Type B pancreatic cell (in vitro differentiated cells): Measurements from ENCODE around the gene AP3D1. TPM values are rescaled to one million over a fixed set of nuclear protein-coding genes. Genes with fewer than 3 reads are reported as not detected.
"Not testable (repeated sequence)": the region's sequence is repeated elsewhere in the genome, so short reads cannot be mapped to it uniquely, and the experiment has no call there.

Source experiments
- DNase-seq: peaks from one replicate; pipeline ENCODE4 v3.0.0; 2021; ENCODE audit warnings: mixed read lengths; ENCODE audit not compliant: unreplicated experiment; ENCODE audit errors: extremely low spot score
- H3K27ac Mint-ChIP-seq: 2 replicates; pipeline ENCODE4 v1.8.0; 2021; ENCODE audit warnings: mild to moderate bottlenecking, mixed read lengths
- H3K27me3 Mint-ChIP-seq: 2 replicates; pipeline ENCODE4 v1.8.0; 2021; ENCODE audit warnings: mixed read lengths
- H3K36me3 Mint-ChIP-seq: 2 replicates; pipeline ENCODE4 v1.8.0; 2021; ENCODE audit warnings: mixed read lengths
- H3K4me1 Mint-ChIP-seq: one replicate; pipeline ENCODE4 v1.8.0; 2021; ENCODE audit warnings: mixed read lengths; ENCODE audit not compliant: unreplicated experiment
- H3K4me3 Mint-ChIP-seq: 2 replicates; pipeline ENCODE4 v1.8.0; 2021; ENCODE audit warnings: mild to moderate bottlenecking, mixed read lengths
- H3K9me3 Mint-ChIP-seq: 2 replicates; pipeline ENCODE4 v1.8.0; 2021; ENCODE audit warnings: mixed read lengths
- total RNA-seq: library from RNA; stranded (reverse); gene quantifications from 2 replicates; pipeline ENCODE4 v1.2.1, GENCODE V29; 2021; ENCODE audit warnings: low replicate concordance
- TF ChIP-seq, protein P1 (sequence below): fragments of 200-600 bp; sonication (generic); conservative IDR thresholded peaks from 2 replicates; pipeline ENCODE4 v1.5.0; 2021; ENCODE audit warnings: antibody characterized with exemption, mild to moderate bottlenecking

The AP3D1 gene
- total RNA-seq, 1 donor from 2014 or later: 127 TPM

DNA sequence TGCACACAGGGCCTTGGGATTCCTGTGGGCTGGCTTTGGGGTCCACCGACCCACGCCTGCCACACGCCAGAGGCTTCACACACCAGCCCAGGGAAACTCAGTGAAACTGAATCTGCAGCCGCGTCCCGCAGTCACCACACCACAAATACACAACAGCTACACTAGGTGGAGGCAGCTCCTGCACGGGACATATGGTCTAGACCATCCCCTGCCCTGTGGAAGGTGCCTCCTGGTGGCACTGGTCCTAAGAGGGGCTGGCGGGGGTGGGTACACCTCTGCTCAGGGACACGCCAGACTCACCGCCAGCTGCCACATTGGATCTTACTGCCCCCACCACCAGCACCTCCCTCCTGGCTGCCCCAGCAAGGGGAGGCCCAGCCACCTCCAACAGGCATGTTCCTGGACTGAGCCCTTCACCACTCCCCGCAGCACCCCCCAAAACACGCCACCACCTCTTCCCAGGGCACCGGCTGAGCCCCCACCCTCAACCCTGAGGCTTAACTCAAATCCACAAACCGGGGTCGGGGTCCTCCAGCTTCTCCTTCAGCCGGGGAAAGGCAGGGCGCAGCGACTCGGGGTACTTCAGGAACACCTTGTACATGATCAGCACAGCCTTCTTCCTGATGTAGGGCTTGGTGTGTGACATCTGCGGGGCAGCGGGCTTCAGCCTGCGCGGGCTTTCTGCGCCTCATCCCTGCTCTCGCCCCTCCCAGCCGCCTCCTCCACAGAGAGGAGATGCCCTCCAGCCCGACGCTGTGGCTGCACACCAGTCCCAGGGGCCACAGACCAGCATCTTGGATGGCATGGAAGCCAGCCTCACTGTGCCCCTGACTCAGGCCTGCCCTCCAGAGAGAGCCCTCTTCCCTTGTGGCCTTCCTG lies 21.2 kb downstream of the AP3D1 start:
- Mint-ChIP-seq H3K36me3 (peaks cover 4% of the 10 kb centered on the region), H3K27ac (no peak overlapping the region), H3K4me1 (no peaks in the 10 kb centered on the region), H3K4me3 (no peak overlapping the region), H3K27me3 (no peaks in the 10 kb centered on the region), H3K9me3 (no peaks in the 10 kb centered on the region)
- no peak for DNase-seq
- TF ChIP-seq, protein P1, sequence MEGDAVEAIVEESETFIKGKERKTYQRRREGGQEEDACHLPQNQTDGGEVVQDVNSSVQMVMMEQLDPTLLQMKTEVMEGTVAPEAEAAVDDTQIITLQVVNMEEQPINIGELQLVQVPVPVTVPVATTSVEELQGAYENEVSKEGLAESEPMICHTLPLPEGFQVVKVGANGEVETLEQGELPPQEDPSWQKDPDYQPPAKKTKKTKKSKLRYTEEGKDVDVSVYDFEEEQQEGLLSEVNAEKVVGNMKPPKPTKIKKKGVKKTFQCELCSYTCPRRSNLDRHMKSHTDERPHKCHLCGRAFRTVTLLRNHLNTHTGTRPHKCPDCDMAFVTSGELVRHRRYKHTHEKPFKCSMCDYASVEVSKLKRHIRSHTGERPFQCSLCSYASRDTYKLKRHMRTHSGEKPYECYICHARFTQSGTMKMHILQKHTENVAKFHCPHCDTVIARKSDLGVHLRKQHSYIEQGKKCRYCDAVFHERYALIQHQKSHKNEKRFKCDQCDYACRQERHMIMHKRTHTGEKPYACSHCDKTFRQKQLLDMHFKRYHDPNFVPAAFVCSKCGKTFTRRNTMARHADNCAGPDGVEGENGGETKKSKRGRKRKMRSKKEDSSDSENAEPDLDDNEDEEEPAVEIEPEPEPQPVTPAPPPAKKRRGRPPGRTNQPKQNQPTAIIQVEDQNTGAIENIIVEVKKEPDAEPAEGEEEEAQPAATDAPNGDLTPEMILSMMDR: no peak

DNA sequence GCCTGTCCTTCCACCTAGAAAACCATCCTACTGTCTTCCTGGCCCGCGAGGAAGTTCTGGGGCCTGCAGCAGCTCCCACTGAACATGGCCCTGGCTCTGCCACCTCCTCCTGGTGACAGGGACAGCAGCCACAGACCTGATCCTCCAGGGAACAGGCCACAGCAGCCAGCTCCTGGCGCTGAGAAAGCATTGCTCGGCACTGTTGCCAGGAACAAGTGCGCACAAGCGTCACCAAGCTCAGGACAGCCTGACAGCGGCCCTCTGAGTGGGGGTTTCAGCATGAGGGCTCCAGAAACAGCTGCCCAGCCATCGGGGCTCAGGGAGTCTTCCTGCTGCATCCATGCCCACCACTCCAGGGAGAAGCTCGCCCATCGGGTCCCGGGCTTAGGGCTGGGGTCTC lies 21.9 kb downstream of the AP3D1 start:
- TF ChIP-seq, protein P1: no peak
- DNase-seq: no peak
- H3K9me3 Mint-ChIP-seq: no peaks in the 10 kb centered on the region
- no peak overlapping the region for H3K27ac Mint-ChIP-seq
- no peaks in the 10 kb centered on the region for H3K4me1 Mint-ChIP-seq
- H3K27me3 Mint-ChIP-seq: no peaks in the 10 kb centered on the region
- H3K36me3 Mint-ChIP-seq: peaks cover 4% of the 10 kb centered on the region
- no peak overlapping the region for H3K4me3 Mint-ChIP-seq

DNA sequence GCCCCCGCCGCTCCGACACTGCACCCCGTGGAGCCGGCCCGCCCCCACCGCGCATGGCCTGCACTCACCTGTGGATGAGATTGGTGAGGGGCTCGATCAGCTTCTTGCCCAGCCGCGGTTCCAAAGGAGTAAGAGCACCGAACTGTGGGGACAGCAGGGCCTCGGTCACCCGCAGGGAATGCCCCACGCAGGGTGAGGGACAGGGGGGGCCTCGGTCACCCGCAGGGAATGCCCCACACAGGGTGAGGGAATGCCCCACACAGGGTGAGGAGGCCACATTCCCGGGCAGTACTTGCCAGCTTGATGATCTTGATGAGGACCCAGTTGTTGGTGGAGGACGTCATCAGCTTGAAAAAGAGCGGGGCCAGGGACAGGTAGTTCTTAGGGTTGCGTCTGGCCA lies 22.3 kb downstream of the AP3D1 start:
- H3K4me3 Mint-ChIP-seq: no peak overlapping the region
- H3K4me1 Mint-ChIP-seq: no peaks in the 10 kb centered on the region
- no peaks in the 10 kb centered on the region for H3K27me3 Mint-ChIP-seq
- no peak for DNase-seq
- peaks cover 4% of the 10 kb centered on the region for H3K36me3 Mint-ChIP-seq
- H3K27ac Mint-ChIP-seq: no peak overlapping the region
- H3K9me3 Mint-ChIP-seq: no peaks in the 10 kb centered on the region
- TF ChIP-seq, protein P1: no peak

DNA sequence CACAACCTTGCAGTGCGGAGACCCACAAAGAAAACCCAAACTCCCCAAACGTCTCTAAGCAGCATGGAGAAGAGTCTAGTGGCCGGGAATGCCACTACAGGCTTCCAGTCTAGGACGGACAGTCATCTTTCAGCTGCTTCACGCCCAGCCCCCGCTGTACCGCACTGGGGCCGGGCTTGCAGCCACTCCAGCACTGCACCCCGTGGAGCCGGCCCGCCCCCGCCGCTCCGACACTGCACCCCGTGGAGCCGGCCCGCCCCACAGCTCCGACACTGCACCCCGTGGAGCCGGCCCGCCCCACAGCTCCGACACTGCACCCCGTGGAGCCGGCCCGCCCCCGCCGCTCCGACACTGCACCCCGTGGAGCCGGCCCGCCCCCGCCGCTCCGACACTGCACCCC lies 23.1 kb downstream of the AP3D1 start:
- H3K4me3 Mint-ChIP-seq, H3K27ac Mint-ChIP-seq, H3K36me3 Mint-ChIP-seq, H3K4me1 Mint-ChIP-seq, H3K9me3 Mint-ChIP-seq, H3K27me3 Mint-ChIP-seq, DNase-seq: not testable (repeated sequence)

DNA sequence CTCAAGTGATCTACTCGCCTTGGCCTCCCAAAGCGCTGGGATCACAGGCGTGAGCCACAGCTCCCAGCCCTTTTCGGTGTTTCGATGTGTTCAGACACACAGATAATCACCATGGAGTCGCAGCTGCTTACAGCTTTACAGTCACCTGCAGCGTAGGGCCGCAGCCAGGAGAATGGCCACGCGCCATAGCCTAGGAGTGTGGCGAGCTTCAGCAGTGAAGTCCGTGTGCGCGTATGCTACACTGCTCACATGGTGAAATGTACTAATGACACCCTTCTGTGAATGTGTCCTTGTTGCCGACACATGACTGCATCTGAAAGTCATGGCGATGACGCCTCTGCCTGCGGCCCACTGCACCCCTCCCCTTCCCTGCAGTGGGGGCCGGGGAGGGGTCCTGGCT lies 23.6 kb downstream of the AP3D1 start:
- DNase-seq: no peak
- Mint-ChIP-seq H3K4me1 (no peaks in the 10 kb centered on the region), H3K27me3 (no peaks in the 10 kb centered on the region), H3K9me3 (no peaks in the 10 kb centered on the region), H3K36me3 (no peaks in the 10 kb centered on the region), H3K27ac (no peak overlapping the region), H3K4me3 (no peak overlapping the region)
- TF ChIP-seq, protein P1: no peak

DNA sequence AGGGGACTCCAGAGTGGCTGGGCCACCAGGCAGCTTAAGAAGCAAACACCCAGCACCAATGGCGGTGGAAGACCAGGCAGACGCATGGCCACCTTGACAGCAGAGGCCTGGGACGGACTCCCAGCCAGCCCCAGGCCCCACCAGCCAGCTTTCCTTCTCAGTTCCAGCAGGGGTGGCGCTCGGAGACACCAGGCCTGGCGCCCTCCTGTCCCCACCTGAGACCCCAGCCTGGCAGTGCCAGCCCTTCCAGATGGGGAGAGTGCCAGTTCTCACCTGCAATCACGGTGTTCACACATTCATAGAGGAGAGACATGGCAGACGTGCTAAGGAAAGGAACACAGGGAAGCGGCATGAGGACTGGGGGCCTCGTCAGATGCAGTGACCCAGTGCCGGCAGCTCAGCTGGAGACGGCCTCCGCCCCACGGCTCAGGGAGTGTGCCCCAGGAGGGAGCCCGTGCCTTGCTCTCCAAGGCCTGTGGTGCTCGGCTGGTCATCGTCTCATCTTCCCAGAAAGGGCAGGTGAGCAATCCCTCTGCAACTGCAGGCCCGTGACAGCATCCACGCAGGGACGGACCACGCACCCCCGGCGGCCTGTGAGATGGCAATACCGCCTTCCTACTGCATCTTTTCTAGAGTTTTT lies 24.4 kb downstream of the AP3D1 start:
- H3K27me3 Mint-ChIP-seq: no peaks in the 10 kb centered on the region
- DNase-seq: no peak
- TF ChIP-seq, protein P1: no peak
- H3K4me1 Mint-ChIP-seq: no peaks in the 10 kb centered on the region
- H3K4me3 Mint-ChIP-seq: no peak overlapping the region
- no peaks in the 10 kb centered on the region for H3K36me3 Mint-ChIP-seq
- no peaks in the 10 kb centered on the region for H3K9me3 Mint-ChIP-seq
- no peak overlapping the region for H3K27ac Mint-ChIP-seq
